MCF 10A (cell line): ENCODE measurements around the gene RGMA. TPM values are rescaled to one million over a fixed set of nuclear protein-coding genes. Genes with fewer than 3 reads are reported as not detected.

Experiments
- BruUV-seq: library from RNA; stranded (reverse); fragments of 400-500 nt; replicated peaks from 2 replicates; lab custom pipeline; 2021; lab: Mats Ljungman, UMichigan
- CTCF ChIA-PET: fragments of 300-600 bp; sonication (Branson Sonifier 250); formaldehyde crosslinking; extraction: SDS; loops from one replicate; lab custom pipeline; 2021; ENCODE audit warnings: antibody characterized with exemption, inconsistent platforms; lab: Yijun Ruan, JAX
- POLR2A ChIA-PET: fragments of 300-600, 350-650 bp; sonication (Branson Sonifier 250); formaldehyde crosslinking; extraction: SDS; loops from one replicate; lab custom pipeline; 2020; ENCODE audit warnings: antibody characterized with exemption, inconsistent platforms; lab: Yijun Ruan, JAX
- DNase-seq: peaks from one replicate; pipeline ENCODE4 v3.0.0-alpha.2; 2018; ENCODE audit not compliant: unreplicated experiment
- H3K27ac Mint-ChIP-seq: one replicate; pipeline ENCODE4 v1.8.0; 2022; ENCODE audit warnings: mild to moderate bottlenecking, low read depth, mixed read lengths; ENCODE audit not compliant: unreplicated experiment
- H3K27me3 Mint-ChIP-seq: one replicate; pipeline ENCODE4 v1.8.0; 2022; ENCODE audit warnings: mixed read lengths; ENCODE audit not compliant: insufficient read depth, unreplicated experiment
- H3K36me3 Mint-ChIP-seq: one replicate; pipeline ENCODE4 v1.8.0; 2022; ENCODE audit warnings: mild to moderate bottlenecking, moderate library complexity, mixed read lengths; ENCODE audit not compliant: insufficient read depth, unreplicated experiment
- H3K4me1 Mint-ChIP-seq: one replicate; pipeline ENCODE4 v1.8.0; 2022; ENCODE audit warnings: mixed read lengths; ENCODE audit not compliant: insufficient read depth, unreplicated experiment
- H3K4me3 Mint-ChIP-seq: one replicate; pipeline ENCODE4 v1.8.0; 2022; ENCODE audit warnings: mild to moderate bottlenecking, moderate library complexity, mixed read lengths; ENCODE audit not compliant: unreplicated experiment
- H3K9me3 Mint-ChIP-seq: one replicate; pipeline ENCODE4 v1.8.0; 2022; ENCODE audit warnings: mixed read lengths; ENCODE audit not compliant: unreplicated experiment
- intact Hi-C: fragments of 100-400 bp; cut with micrococcal nuclease; formaldehyde crosslinking; loops from 2 replicates; pipeline ENCODE4 v1.14.1; 2022
- total RNA-seq: library from RNA; stranded (reverse); gene quantifications from 2 replicates; pipeline ENCODE4 v1.2.3, GENCODE V29; 2022
- TF ChIP-seq, protein P1 (sequence below): fragments of 200-600 bp; IDR thresholded peaks from one replicate; pipeline ENCODE4 v1.8.0; 2022; ENCODE audit warnings: antibody characterized with exemption, mild to moderate bottlenecking; ENCODE audit not compliant: unreplicated experiment

RGMA gene
- total RNA-seq, 1 experiment from 2014 or later = 0.51 TPM

DNA sequence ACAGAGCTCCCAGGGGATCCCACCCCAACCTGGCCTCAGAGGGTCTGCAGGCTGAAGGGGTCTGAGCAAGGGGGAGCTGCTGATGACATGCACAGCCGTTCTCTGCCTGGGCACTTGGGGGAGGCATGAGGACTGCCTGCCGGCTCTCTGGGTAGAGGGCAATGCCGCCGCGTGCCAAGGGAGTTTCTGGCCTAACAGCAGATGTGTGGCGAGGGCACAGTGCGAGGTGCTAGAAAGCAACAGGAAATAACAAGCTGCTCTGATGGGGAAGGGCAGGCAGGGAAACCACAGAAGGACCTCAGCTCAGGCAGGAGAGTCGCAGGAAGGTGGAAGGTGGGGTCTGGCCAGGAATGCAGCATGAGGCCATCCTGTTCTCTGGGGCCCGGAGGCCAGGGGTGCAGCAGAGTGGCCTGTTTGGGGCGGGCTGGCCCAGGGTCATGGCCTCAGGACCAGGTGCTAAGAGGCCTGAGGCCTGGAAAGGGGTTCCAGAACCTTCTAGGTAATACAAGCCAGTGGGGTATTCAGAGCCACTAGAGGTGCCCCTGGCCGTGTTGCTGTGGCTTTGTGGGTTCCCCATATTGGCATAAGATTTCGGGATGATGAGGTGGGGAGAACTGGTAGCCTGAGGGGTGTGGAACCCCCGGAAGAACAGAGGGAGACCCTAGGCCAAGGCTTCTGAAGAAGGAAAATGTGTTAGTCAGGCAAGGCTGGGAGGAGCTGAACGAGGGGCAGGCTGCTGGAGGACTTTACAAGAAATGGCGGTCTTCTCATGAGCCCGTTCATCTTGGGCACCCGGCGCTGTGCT lies 41.2 kb downstream of the RGMA start:
- H3K4me1 Mint-ChIP-seq = peaks cover 7% of the 10 kb centered on the region
- no peak overlapping the region for H3K27ac Mint-ChIP-seq
- no peak for DNase-seq

GRCh38 chr15:93046721-93047120 lies 42.3 kb downstream of the RGMA start:
- intact Hi-C loops = no loop called here
- ChIA-PET POLR2A (interaction anchor here (0.7 kb wide), 1 partner anchor 10 kb away, joined by 3 read pairs; no protein-coding TSS in a partner anchor), CTCF (interaction anchor here (1.5 kb wide), 2 partner anchors 9 to 17 kb away, joined by 4 read pairs; no protein-coding TSS in a partner anchor)
- Mint-ChIP-seq H3K36me3 (no peaks in the 10 kb centered on the region), H3K27ac (no peak overlapping the region), H3K4me1 (peaks cover 7% of the 10 kb centered on the region), H3K27me3 (no peaks in the 10 kb centered on the region), H3K9me3 (peaks cover 9% of the 10 kb centered on the region), H3K4me3 (no peak overlapping the region)
- DNase-seq = no peak
- no TSS peak for BruUV-seq
- TF ChIP-seq, protein P1, sequence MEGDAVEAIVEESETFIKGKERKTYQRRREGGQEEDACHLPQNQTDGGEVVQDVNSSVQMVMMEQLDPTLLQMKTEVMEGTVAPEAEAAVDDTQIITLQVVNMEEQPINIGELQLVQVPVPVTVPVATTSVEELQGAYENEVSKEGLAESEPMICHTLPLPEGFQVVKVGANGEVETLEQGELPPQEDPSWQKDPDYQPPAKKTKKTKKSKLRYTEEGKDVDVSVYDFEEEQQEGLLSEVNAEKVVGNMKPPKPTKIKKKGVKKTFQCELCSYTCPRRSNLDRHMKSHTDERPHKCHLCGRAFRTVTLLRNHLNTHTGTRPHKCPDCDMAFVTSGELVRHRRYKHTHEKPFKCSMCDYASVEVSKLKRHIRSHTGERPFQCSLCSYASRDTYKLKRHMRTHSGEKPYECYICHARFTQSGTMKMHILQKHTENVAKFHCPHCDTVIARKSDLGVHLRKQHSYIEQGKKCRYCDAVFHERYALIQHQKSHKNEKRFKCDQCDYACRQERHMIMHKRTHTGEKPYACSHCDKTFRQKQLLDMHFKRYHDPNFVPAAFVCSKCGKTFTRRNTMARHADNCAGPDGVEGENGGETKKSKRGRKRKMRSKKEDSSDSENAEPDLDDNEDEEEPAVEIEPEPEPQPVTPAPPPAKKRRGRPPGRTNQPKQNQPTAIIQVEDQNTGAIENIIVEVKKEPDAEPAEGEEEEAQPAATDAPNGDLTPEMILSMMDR = no peak

More for the DNA sequence above, 41.2 kb downstream of the RGMA start:
- TF ChIP-seq, protein P1 = no peak
- H3K36me3 Mint-ChIP-seq = no peaks in the 10 kb centered on the region
- no TSS peak for BruUV-seq
- intact Hi-C loops = no loop called here
- ChIA-PET POLR2A (no interaction called here), CTCF (interaction anchor here (0.6 to 1.9 kb wide), 2 partner anchors 18 to 29 kb away, joined by 3 to 5 read pairs; no protein-coding TSS in a partner anchor)
- H3K9me3 Mint-ChIP-seq = peaks cover 9% of the 10 kb centered on the region
- no peaks in the 10 kb centered on the region for H3K27me3 Mint-ChIP-seq
- H3K4me3 Mint-ChIP-seq = no peak overlapping the region

DNA sequence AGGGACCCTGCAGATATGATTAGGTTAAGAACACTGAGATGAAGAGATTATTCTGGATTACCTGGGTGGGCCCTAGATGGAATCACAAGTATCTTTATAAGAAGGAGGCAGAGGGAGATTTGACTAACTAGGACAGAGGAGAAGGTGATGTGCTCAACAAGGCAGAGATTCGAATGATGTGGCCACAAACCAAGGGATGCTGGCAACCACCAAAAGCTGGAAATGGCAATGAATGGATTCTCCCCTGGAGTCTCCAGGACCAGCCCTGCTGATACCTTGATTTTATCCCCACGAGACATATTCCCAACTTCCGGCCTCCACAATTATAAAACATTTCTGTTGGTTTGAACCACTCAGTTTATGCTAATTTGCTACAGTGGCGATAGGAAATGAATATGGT lies 42.9 kb downstream of the RGMA start:
- TF ChIP-seq, protein P1 = no peak
- Mint-ChIP-seq H3K27ac (no peak overlapping the region), H3K4me3 (no peak overlapping the region), H3K4me1 (peaks cover 7% of the 10 kb centered on the region), H3K36me3 (no peaks in the 10 kb centered on the region), H3K27me3 (no peaks in the 10 kb centered on the region), H3K9me3 (peaks cover 9% of the 10 kb centered on the region)
- ChIA-PET CTCF (interaction anchor here (0.6 to 1.9 kb wide), 4 partner anchors 9 to 911 kb away, joined by 3 to 6 read pairs (median 4); no protein-coding TSS in a partner anchor), POLR2A (interaction anchor here (0.7 kb wide), 1 partner anchor 10 kb away, joined by 3 read pairs; no protein-coding TSS in a partner anchor)
- DNase-seq = no peak
- no TSS peak for BruUV-seq
- intact Hi-C loops = no loop called here

DNA sequence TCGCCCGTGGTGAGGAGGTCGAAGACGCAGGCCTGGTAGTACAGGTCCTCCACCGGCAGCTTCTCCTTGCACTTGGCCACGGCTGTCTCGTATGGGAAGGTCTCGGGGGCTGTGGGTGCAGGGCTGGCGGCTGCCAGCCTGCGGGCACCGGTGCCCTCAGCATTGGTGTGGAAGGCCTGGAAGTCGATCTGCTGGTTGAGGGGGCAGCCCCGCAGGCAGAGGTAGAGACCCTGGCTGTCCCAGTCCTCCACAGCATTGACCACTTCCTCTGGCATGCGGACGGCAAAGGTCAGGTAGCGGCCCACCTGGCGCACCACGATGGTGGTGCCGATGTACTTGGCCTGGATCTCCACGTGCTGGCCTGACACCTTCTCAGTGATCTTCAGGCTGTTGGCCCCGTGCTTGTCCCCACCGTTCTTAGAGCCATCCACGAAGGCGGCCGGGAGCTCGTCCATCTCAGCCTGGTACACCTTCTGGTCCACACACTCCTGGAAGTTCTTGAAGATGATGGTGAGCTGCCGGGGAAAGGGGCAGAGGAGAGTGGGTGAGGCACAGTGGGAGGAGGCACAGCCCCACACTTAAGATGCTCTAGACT lies 43.7 kb downstream of the RGMA start:
- ChIA-PET POLR2A (no interaction called here), CTCF (interaction anchor here (1.5 to 1.9 kb wide), 3 partner anchors 8 to 15 kb away, joined by 4 to 6 read pairs (median 4); no protein-coding TSS in a partner anchor)
- H3K4me3 Mint-ChIP-seq = no peak overlapping the region
- H3K36me3 Mint-ChIP-seq = no peaks in the 10 kb centered on the region
- intact Hi-C loops = no loop called here
- peaks cover 7% of the 10 kb centered on the region for H3K4me1 Mint-ChIP-seq
- peaks cover 9% of the 10 kb centered on the region for H3K9me3 Mint-ChIP-seq
- no peaks in the 10 kb centered on the region for H3K27me3 Mint-ChIP-seq
- H3K27ac Mint-ChIP-seq = no peak overlapping the region
- TF ChIP-seq, protein P1 = no peak
- no TSS peak for BruUV-seq
- no peak for DNase-seq
